PC-9 (cell line): ENCODE results near the gene ZDHHC19. TPM values are rescaled to one million over a fixed set of nuclear protein-coding genes. Genes with fewer than 3 reads are reported as not detected.
"Not testable (repeated sequence)": the region's sequence is repeated elsewhere in the genome, so short reads cannot be mapped to it uniquely, and the experiment has no call there.

ENCODE experiments used
- BruUV-seq: library from RNA; stranded (reverse); fragments of 400-500 nt; replicated peaks from 2 replicates; lab custom pipeline; 2021; lab: Mats Ljungman, UMichigan
- CTCF ChIA-PET: fragments of 300-600 bp; sonication (Branson Sonifier 250); formaldehyde crosslinking; loops from one replicate; lab custom pipeline; 2022; ENCODE audit warnings: antibody characterized with exemption; lab: Charles Lee
- POLR2A ChIA-PET: fragments of 300-600 bp; sonication (Branson Sonifier 250); formaldehyde crosslinking; loops from one replicate; lab custom pipeline; 2022; ENCODE audit warnings: antibody characterized with exemption; ENCODE audit not compliant: unreplicated experiment; lab: Charles Lee
- DNase-seq, 2 experiments: peaks; one replicate each; pipeline versions ENCODE4 v3.0.0 to v3.0.0-alpha.2; 2015 to 2022; ENCODE audit warnings: mixed read lengths in 1 of 2
- H2AFZ ChIP-seq: fragments of 200-600 bp; sonication (generic); 2 replicates; pipeline ENCODE4 v1.8.1; 2017; ENCODE audit warnings: antibody characterized with exemption
- H3F3A ChIP-seq: fragments of 200-600 bp; sonication (generic); 2 replicates; pipeline ENCODE4 v1.8.1; 2017; ENCODE audit warnings: antibody characterized with exemption, mild to moderate bottlenecking, low read depth; ENCODE audit not compliant: insufficient read depth
- H3K27ac ChIP-seq: fragments of 200-600 bp; sonication (generic); 2 replicates; pipeline ENCODE4 v1.6.1; 2016; ENCODE audit warnings: mixed run types
- H3K27me3 ChIP-seq: fragments of 200-600 bp; sonication (generic); 2 replicates; pipeline ENCODE4 v1.6.1; 2016; ENCODE audit warnings: low read depth, mixed run types; ENCODE audit not compliant: insufficient read depth
- H3K36me3 ChIP-seq: fragments of 200-600 bp; sonication (generic); 2 replicates; pipeline ENCODE4 v1.6.1; 2016; ENCODE audit warnings: low read depth, mixed run types
- H3K4me1 ChIP-seq: fragments of 200-600 bp; sonication (generic); replicated peaks from 2 replicates; pipeline ENCODE4 v1.6.1; 2016; ENCODE audit warnings: mixed run types; ENCODE audit not compliant: insufficient read depth
- H3K4me2 ChIP-seq: fragments of 200-600 bp; sonication (generic); 2 replicates; pipeline ENCODE4 v1.6.1; 2017; ENCODE audit warnings: mixed run types
- H3K4me3 ChIP-seq: fragments of 200-600 bp; sonication (generic); 2 replicates; pipeline ENCODE4 v1.6.1; 2016; ENCODE audit warnings: mixed run types
- H3K79me2 ChIP-seq: fragments of 200-600 bp; sonication (generic); 2 replicates; pipeline ENCODE4 v1.6.1; 2017; ENCODE audit warnings: low read depth, mixed run types
- H3K9me2 ChIP-seq: fragments of 200-600 bp; sonication (generic); 2 replicates; pipeline ENCODE4 v1.8.1; 2017; ENCODE audit warnings: mild to moderate bottlenecking; ENCODE audit not compliant: insufficient read depth
- H3K9me3 ChIP-seq: fragments of 200-600 bp; sonication (generic); 2 replicates; pipeline ENCODE4 v1.8.1; 2016; ENCODE audit warnings: low read depth; ENCODE audit not compliant: insufficient read depth
- H4K20me1 ChIP-seq: fragments of 200-600 bp; sonication (generic); 2 replicates; pipeline ENCODE4 v1.8.1; 2017; ENCODE audit not compliant: insufficient read depth
- EZH2 ChIP-seq: fragments of 200-600 bp; sonication (generic); IDR thresholded peaks from 2 replicates; pipeline ENCODE4 v1.8.0; 2017; ENCODE audit warnings: antibody characterized with exemption, low read depth
- intact Hi-C: fragments of 100-400 bp; cut with micrococcal nuclease; formaldehyde crosslinking; loops from one replicate; pipeline ENCODE4 v1.10.0; 2022; ENCODE audit not compliant: unreplicated experiment
- total RNA-seq: library from RNA; stranded (reverse); gene quantifications from 2 replicates; pipeline ENCODE4 v1.2.3, GENCODE V29; 2021
- TF ChIP-seq, protein P1 (sequence below): fragments of 200-600 bp; sonication (generic); conservative IDR thresholded peaks from 2 replicates; pipeline ENCODE4 v1.6.1; 2017; ENCODE audit warnings: mixed run types, antibody characterized with exemption, mild to moderate bottlenecking, moderate library complexity

Gene ZDHHC19
- total RNA-seq, 1 experiment from 2014 or later: not detected

DNA sequence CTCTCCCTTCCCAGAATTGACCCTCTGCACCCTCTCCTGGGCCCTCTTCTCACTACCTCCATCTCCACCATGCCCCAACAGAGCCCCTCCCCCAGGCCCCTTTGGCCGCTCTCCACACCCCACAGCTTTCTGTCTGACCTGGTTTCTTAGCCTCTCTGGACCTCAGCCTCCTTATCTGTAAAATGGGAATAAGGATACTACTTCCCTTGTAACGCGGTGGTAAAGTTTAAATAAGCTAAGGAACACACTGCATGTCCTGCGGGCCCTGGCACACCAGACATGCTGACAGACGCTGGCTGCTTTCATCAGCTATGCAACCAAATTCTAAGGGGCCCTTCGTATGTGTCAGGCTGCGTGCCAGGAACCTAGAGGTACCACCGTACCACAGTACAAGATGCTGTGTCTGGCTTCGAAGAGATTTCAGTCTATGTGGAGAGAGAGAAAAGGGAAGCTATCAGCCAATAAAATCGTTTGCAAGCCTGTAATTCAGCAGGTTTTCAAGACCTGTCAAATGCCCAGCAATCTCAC lies 4.4 kb upstream of the ZDHHC19 start:
- Histone ChIP-seq H3K4me2 (no peak overlapping the region), H2AFZ (no peak overlapping the region), H3K4me3 (no peak overlapping the region), H3K4me1 (peaks cover 12% of the 10 kb centered on the region), H3K79me2 (no peaks in the 10 kb centered on the region), H3K27ac (no peak overlapping the region), H3K27me3 (no peaks in the 10 kb centered on the region), H3F3A (no peaks in the 10 kb centered on the region), H3K36me3 (no peaks in the 10 kb centered on the region), H3K9me2 (no peaks in the 10 kb centered on the region), H3K9me3 (no peaks in the 10 kb centered on the region), H4K20me1 (no peaks in the 10 kb centered on the region)
- ChIA-PET POLR2A (no interaction called here), CTCF (interaction anchor here (0.5 kb wide), 1 partner anchor 81 kb away, joined by 4 read pairs; no protein-coding TSS in a partner anchor)
- no peak for DNase-seq
- BruUV-seq: no TSS peak
- intact Hi-C loops: loop anchor here (5.0 kb wide), 1 partner anchor 122 kb away; the partner anchor contains the start of gene TM4SF19
- TF ChIP-seq EZH2: no peak
- TF ChIP-seq, protein P1, sequence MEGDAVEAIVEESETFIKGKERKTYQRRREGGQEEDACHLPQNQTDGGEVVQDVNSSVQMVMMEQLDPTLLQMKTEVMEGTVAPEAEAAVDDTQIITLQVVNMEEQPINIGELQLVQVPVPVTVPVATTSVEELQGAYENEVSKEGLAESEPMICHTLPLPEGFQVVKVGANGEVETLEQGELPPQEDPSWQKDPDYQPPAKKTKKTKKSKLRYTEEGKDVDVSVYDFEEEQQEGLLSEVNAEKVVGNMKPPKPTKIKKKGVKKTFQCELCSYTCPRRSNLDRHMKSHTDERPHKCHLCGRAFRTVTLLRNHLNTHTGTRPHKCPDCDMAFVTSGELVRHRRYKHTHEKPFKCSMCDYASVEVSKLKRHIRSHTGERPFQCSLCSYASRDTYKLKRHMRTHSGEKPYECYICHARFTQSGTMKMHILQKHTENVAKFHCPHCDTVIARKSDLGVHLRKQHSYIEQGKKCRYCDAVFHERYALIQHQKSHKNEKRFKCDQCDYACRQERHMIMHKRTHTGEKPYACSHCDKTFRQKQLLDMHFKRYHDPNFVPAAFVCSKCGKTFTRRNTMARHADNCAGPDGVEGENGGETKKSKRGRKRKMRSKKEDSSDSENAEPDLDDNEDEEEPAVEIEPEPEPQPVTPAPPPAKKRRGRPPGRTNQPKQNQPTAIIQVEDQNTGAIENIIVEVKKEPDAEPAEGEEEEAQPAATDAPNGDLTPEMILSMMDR: no peak

DNA sequence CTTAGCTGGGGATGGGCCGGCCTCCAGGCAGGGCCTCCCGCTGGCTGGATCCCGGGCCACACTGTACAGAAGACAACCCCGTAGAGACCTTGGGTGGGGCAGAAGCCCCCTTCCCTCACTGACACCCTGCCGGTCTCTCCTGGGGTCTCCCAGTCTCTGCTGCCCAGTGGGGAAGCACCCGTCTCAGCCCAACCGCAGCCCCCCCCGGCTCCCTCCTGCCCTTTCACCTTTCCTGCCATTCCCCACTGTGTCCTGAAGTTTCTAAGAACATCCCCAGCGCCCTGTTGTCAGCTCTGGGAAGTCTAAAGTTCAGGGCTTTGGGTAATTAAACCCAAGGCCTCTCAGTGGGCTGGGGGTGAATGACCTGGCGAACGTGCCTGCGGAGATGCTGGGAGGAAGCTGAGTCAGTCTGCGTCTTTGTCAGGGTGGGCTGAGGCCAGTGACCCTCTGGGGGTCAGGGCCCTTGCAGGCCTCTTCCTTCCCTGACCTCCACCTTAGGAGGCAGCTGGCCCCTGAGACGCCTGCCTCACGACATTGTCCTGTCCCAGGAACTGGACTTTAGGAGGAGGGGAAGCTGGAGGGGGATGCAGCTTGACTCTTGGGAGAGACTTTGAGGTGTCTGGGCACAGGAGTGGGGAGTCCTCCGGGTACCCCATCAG lies 3.7 kb upstream of the ZDHHC19 start:
- Histone ChIP-seq H2AFZ (no peak overlapping the region), H3K4me2 (no peak overlapping the region), H3K79me2 (no peaks in the 10 kb centered on the region), H3K9me3 (no peaks in the 10 kb centered on the region), H3K4me1 (peaks cover 12% of the 10 kb centered on the region), H3F3A (no peaks in the 10 kb centered on the region), H3K27me3 (no peaks in the 10 kb centered on the region), H3K9me2 (no peaks in the 10 kb centered on the region), H3K36me3 (no peaks in the 10 kb centered on the region), H3K4me3 (no peak overlapping the region), H3K27ac (no peak overlapping the region), H4K20me1 (no peaks in the 10 kb centered on the region)
- POLR2A ChIA-PET: no interaction called here
- DNase-seq: no peak
- BruUV-seq: no TSS peak
- TF ChIP-seq, protein P1: no peak
- TF ChIP-seq EZH2: no peak
- intact Hi-C loops: loop anchor here (5.0 kb wide), 1 partner anchor 122 kb away; the partner anchor contains the start of gene TM4SF19
- CTCF ChIA-PET: no interaction called here

DNA sequence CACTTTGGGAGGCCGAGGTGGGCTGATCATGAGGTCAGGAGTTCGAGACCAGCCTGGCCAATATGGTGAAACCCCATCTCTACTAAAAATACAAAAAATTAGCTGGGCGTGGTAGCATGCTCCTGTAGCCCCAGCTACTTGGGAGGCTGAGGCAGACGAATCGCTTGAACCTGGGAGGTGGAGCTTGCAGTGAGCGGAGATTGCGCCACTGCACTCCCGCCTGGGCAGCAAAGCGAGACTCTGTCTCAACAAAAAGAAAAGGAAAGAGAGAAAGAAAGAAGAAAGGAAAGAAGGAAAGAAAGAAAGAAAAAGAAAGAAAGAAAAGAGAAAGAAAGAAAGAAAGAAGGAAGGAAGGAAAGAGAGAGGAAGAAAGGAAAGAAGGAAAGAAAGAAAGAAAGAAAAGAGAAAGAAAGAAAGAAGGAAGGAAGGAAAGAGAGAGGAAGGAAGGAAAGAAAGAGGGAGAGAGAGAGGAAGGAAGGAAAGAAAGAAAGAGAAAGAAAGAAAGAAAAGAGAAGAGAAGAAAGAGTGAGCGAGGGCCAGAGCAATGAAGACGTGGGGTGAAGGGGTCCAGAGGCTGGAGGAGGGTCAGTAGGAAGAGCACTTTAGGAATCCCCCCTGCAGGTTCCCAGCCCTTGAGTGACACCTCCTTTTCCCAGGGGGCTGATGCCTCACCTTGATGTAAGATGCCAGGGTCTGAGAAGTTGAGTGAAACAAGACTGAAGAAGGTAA lies 1.1 kb downstream of the ZDHHC19 start:
- DNase-seq, POLR2A ChIA-PET, H3K36me3 ChIP-seq, H3K27me3 ChIP-seq, H2AFZ ChIP-seq, H3K4me3 ChIP-seq, H3K9me3 ChIP-seq, H3K4me2 ChIP-seq, H3K9me2 ChIP-seq, H4K20me1 ChIP-seq, H3K79me2 ChIP-seq, H3K27ac ChIP-seq, BruUV-seq, H3K4me1 ChIP-seq, intact Hi-C loops, CTCF ChIA-PET: not testable (repeated sequence)
- H3F3A ChIP-seq: peaks cover 29% of the 10 kb centered on the region
